HepG2 (cell line): Measurements from ENCODE around the gene SGPP1. TPM values are rescaled to one million over a fixed set of nuclear protein-coding genes. Genes with fewer than 3 reads are reported as not detected.

ENCODE experiments used
- CEBPB ChIP-seq: IDR thresholded peaks from 2 replicates; pipeline ENCODE4 v1.6.1; 2011; ENCODE audit warnings: low read depth, low read length, improper control_type of control experiment, borderline replicate concordance
- FOXP4 ChIP-seq: sonication (generic); formaldehyde crosslinking; IDR thresholded peaks from 2 replicates; pipeline ENCODE4 v1.4.0; 2020; ENCODE audit warnings: missing genetic modification reagents
- HDAC2 ChIP-seq: sonication (generic); formaldehyde crosslinking; IDR thresholded peaks from 2 replicates; pipeline ENCODE4 v1.4.0; 2020; ENCODE audit warnings: missing genetic modification reagents
- HOMEZ ChIP-seq: IDR thresholded peaks from 2 replicates; pipeline ENCODE4 v1.6.1; 2016; ENCODE audit warnings: low read depth
- IRF1 ChIP-seq: sonication (generic); formaldehyde crosslinking; IDR thresholded peaks from 2 replicates; pipeline ENCODE4 v1.4.0; 2020; ENCODE audit warnings: low read depth, mild to moderate bottlenecking, missing genetic modification reagents
- KAT2B ChIP-seq: fragments of 150-350 bp; IDR thresholded peaks from 2 replicates; pipeline ENCODE4 v1.6.1; 2014; ENCODE audit warnings: low read depth, low read length, borderline replicate concordance
- NPAS2 ChIP-seq: sonication (generic); formaldehyde crosslinking; IDR thresholded peaks from 2 replicates; pipeline ENCODE4 v1.8.0; 2022; ENCODE audit warnings: mild to moderate bottlenecking, missing genetic modification reagents, borderline replicate concordance
- PAXIP1 ChIP-seq: sonication (generic); formaldehyde crosslinking; conservative IDR thresholded peaks from 2 replicates; pipeline ENCODE4 v1.4.0; 2020; ENCODE audit warnings: mild to moderate bottlenecking, missing genetic modification reagents, moderate library complexity
- RAD21 ChIP-seq: fragments of 450-650 bp; formaldehyde crosslinking; IDR thresholded peaks from 2 replicates; pipeline ENCODE4 v1.5.0; 2020; ENCODE audit warnings: mild to moderate bottlenecking
- RARA ChIP-seq: IDR thresholded peaks from 2 replicates; pipeline ENCODE4 v1.6.1; 2016; ENCODE audit warnings: missing genetic modification reagents, missing compliant biosample characterization
- RXRB ChIP-seq: IDR thresholded peaks from 2 replicates; pipeline ENCODE4 v1.6.1; 2016; ENCODE audit warnings: borderline replicate concordance, missing genetic modification reagents, missing compliant biosample characterization
- SAP130 ChIP-seq: IDR thresholded peaks from 2 replicates; pipeline ENCODE4 v1.6.1; 2016; ENCODE audit warnings: low read depth
- SUZ12 ChIP-seq: fragments of 150-350 bp; IDR thresholded peaks from 2 replicates; pipeline ENCODE4 v1.6.1; 2014; ENCODE audit warnings: low read depth, low read length
- ZBTB25 ChIP-seq: IDR thresholded peaks from 2 replicates; pipeline ENCODE4 v1.6.1; 2018; ENCODE audit warnings: missing genetic modification reagents
- ZEB1 ChIP-seq: IDR thresholded peaks from 2 replicates; pipeline ENCODE4 v1.6.1; 2012; ENCODE audit warnings: mild to moderate bottlenecking, low read depth, inconsistent platforms; ENCODE audit not compliant: insufficient replicate concordance
- ZFP1 ChIP-seq: IDR thresholded peaks from 2 replicates; pipeline ENCODE4 v1.6.1; 2016
- ZFY ChIP-seq: sonication (generic); formaldehyde crosslinking; IDR thresholded peaks from 2 replicates; pipeline ENCODE4 v1.4.0; 2020; ENCODE audit warnings: missing genetic modification reagents
- ZNF562 ChIP-seq: sonication (generic); formaldehyde crosslinking; IDR thresholded peaks from 2 replicates; pipeline ENCODE4 v1.8.0; 2022; ENCODE audit warnings: missing genetic modification reagents, borderline replicate concordance
- ZNF564 ChIP-seq: sonication (generic); formaldehyde crosslinking; IDR thresholded peaks from 2 replicates; pipeline ENCODE4 v1.8.1; 2023; ENCODE audit warnings: mild to moderate bottlenecking, missing genetic modification reagents
- ZNF652 ChIP-seq: IDR thresholded peaks from 2 replicates; pipeline ENCODE4 v1.6.1; 2016; ENCODE audit warnings: low read depth, borderline replicate concordance
- ZNF816 ChIP-seq: sonication (generic); formaldehyde crosslinking; IDR thresholded peaks from 2 replicates; pipeline ENCODE4 v1.8.0; 2022; ENCODE audit warnings: missing genetic modification reagents, mild to moderate bottlenecking, borderline replicate concordance
- polyA plus RNA-seq, 8 experiments: library from polyadenylated mRNA; depleted of rRNA in 3 of 8; stranded (reverse) in 7 of 8; unstranded in 1 of 8; fragments of >200 nt; fragmentation: Illumina TruSeq in 4 of 8; extraction: Trizol in 4 of 8; gene quantifications; 2 replicates each; pipeline versions ENCODE4 v1.2.1 to v1.2.3, GENCODE V29; 2011 to 2016; ENCODE audit warnings: low read depth in 4 of 8, missing spikeins in 1 of 8, mixed read lengths in 1 of 8; ENCODE audit not compliant: insufficient read depth in 1 of 8
- total RNA-seq, 5 experiments: library from RNA; depleted of rRNA; stranded (reverse); fragments of >200 nt; fragmentation: Illumina TruSeq; extraction: Trizol; gene quantifications; 2 replicates each; pipeline ENCODE4 v1.2.3, GENCODE V29; 2016; ENCODE audit warnings: low read depth in 1 of 5

The SGPP1 gene
- total and polyA plus RNA-seq, 2 of the 13 experiments (the other 11 are each of a cell fraction or from before 2014, with no cell fraction given) = 6.4 to 6.8 TPM

GRCh38 chr14:63726499-63726898 is 1.4 kb downstream of the SGPP1 start (continued):
- no peak for TF ChIP-seq ZNF564 (CRISPR knock-in tag)
- TF ChIP-seq RAD21 (CRISPR knock-in tag) = no peak
- 0 out of 2 replicates have a peak, but pooled peaks have one; percentile 6 for TF ChIP-seq ZNF652 (CRISPR knock-in tag)
- TF ChIP-seq ZFP1 (CRISPR knock-in tag) = 0 out of 2 replicates have a peak, but pooled peaks have one; percentile 36
- peak; percentile 30; the same call in 1 of the 2 replicates for TF ChIP-seq RXRB (CRISPR knock-in tag)
- peak; percentile 34; the same call in 1 of the 2 replicates for TF ChIP-seq HDAC2 (CRISPR knock-in tag)
- no peak for TF ChIP-seq ZEB1
- peak; percentile 32; the same call in 1 of the 2 replicates for TF ChIP-seq RARA
- no peak for TF ChIP-seq CEBPB
- TF ChIP-seq HOMEZ (CRISPR knock-in tag) = peak; percentile 90; the same call in 1 of the 2 replicates
- TF ChIP-seq ZBTB25 (CRISPR knock-in tag) = peak; percentile 86; the same call in 1 of the 2 replicates
- peak; percentile 55; the same call in 1 of the 2 replicates for TF ChIP-seq PAXIP1 (CRISPR knock-in tag)
- TF ChIP-seq SUZ12 = no peak
- TF ChIP-seq FOXP4 (CRISPR knock-in tag) = 0 out of 2 replicates have a peak, but pooled peaks have one; percentile 53
- no peak for TF ChIP-seq NPAS2 (CRISPR knock-in tag)
- TF ChIP-seq ZFY (CRISPR knock-in tag) = no peak
- no peak for TF ChIP-seq ZNF816 (CRISPR knock-in tag)
- no peak for TF ChIP-seq ZNF562 (CRISPR knock-in tag)
- peak; percentile 71 for TF ChIP-seq SAP130 (CRISPR knock-in tag)
- TF ChIP-seq KAT2B = 0 out of 2 replicates have a peak, but pooled peaks have one; percentile 20
- TF ChIP-seq IRF1 (CRISPR knock-in tag) = no peak
